Gastrocnemius medialis (tissue), 4 donors: Measurements from ENCODE around the gene TRABD2A. TPM values are rescaled to one million over a fixed set of nuclear protein-coding genes. Genes with fewer than 3 reads are reported as not detected.

ENCODE experiments used
- ATAC-seq, 2 donors: fragments of 150-250 bp; one replicate each; pipeline ENCODE4 v1.9.1; 2016
- DNase-seq, 2 donors: peaks; one replicate each; pipeline ENCODE4 v3.0.0-alpha.2; 2019
- H3K27ac ChIP-seq, 4 donors: fragments of 200-600 bp; sonication (generic); 1 replicate in 1 of 4; 2 replicates in 3 of 4; pipeline ENCODE4 v1.5.1; 2016 to 2018; ENCODE audit warnings: mild to moderate bottlenecking in 2 of 4, moderate library complexity in 1 of 4
- H3K27me3 ChIP-seq, 3 donors: fragments of 200-600 bp; sonication (generic) in 2 of 3; 1 replicate in 1 of 3; 2 replicates in 2 of 3; pipeline versions ENCODE4 v1.5.1 to v1.6.0; 2016 to 2019; ENCODE audit warnings: mild to moderate bottlenecking in 1 of 3, moderate library complexity in 1 of 3
- H3K36me3 ChIP-seq, 2 donors: fragments of 200-600 bp; sonication (generic) in 1 of 2; one replicate each; pipeline ENCODE4 v1.5.1; 2017 to 2018
- H3K4me1 ChIP-seq, 2 donors: fragments of 200-600 bp; sonication (generic) in 1 of 2; one replicate each; pipeline ENCODE4 v1.5.1; 2016 to 2017; ENCODE audit warnings: mild to moderate bottlenecking in 2 of 2
- H3K4me3 ChIP-seq, 4 donors: fragments of 200-600 bp; sonication (generic) in 3 of 4; 1 replicate in 1 of 4; 2 replicates in 3 of 4; pipeline ENCODE4 v1.5.1; 2016 to 2019; ENCODE audit warnings: mild to moderate bottlenecking in 2 of 4
- H3K9me3 ChIP-seq, 3 donors: fragments of 200-600 bp; sonication (generic) in 2 of 3; 1 replicate in 1 of 3; 2 replicates in 2 of 3; pipeline ENCODE4 v1.5.1; 2016 to 2019
- POLR2A ChIP-seq, 2 donors: fragments of 450-650 bp; IDR thresholded peaks; one replicate each; pipeline ENCODE4 v1.6.1; 2017; ENCODE audit warnings: antibody characterized with exemption in 2 of 2, mild to moderate bottlenecking in 2 of 2, moderate library complexity in 2 of 2
- in situ Hi-C, 4 donors: fragments of 200-750 bp; cut with MboI; loops; one replicate each; pipeline versions ENCODE4 v1.15.0 to v1.8.0; 2017; ENCODE audit warnings: low sequenced_read_pairs in 4 of 4
- intact Hi-C: fragments of 100-400 bp; cut with DNase I; formaldehyde crosslinking; loops from one replicate; pipeline ENCODE4 v1.15.1; 2023; ENCODE audit warnings: low total_unique reads
- total RNA-seq, 4 donors: library from RNA; depleted of rRNA; stranded (reverse); fragments of >200 nt; gene quantifications; one replicate each; pipeline versions ENCODE4 v1.1.0 to v1.2.3, GENCODE V29; 2016
- TF ChIP-seq, protein P1 (sequence below), 5 experiments: fragments of 450-650 bp in 3 of 5; fragments of 200-600 bp in 2 of 5; sonication (generic) in 2 of 5; IDR thresholded peaks in 4 of 5; conservative IDR thresholded peaks in 1 of 5; 1 replicate in 4 of 5; 2 replicates in 1 of 5; pipeline ENCODE4 v1.5.1; 2016 to 2019; ENCODE audit warnings: antibody characterized with exemption in 5 of 5, mild to moderate bottlenecking in 3 of 5, moderate library complexity in 3 of 5

The TRABD2A gene
- total RNA-seq, 4 donors from 2014 or later = 0.27 to 0.97 (median 0.64) TPM

DNA sequence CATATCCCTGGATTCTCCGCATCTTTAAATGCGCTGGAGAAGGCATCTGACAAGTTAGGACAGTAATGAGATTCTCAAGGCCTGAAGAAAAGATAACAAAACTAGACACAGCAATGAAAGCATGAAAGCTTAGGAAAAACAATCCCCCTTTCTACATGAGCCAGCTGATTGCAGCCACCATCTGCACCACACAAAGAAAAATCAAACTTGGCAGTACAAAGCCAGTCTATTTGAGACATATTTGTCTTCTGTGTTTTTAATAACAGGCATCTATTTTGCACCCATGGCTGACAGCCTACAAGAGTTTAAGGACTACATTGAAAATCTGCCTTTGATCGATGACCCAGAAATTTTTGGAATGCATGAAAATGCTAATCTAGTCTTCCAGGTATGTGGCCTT is 83.6 kb downstream of the TRABD2A start:
- H3K4me1 ChIP-seq = no peaks in the 10 kb centered on the region
- no peak overlapping the region for H3K27ac ChIP-seq
- H3K4me3 ChIP-seq = no peak overlapping the region
- intact Hi-C loops = no loop called here
- TF ChIP-seq, protein P1, sequence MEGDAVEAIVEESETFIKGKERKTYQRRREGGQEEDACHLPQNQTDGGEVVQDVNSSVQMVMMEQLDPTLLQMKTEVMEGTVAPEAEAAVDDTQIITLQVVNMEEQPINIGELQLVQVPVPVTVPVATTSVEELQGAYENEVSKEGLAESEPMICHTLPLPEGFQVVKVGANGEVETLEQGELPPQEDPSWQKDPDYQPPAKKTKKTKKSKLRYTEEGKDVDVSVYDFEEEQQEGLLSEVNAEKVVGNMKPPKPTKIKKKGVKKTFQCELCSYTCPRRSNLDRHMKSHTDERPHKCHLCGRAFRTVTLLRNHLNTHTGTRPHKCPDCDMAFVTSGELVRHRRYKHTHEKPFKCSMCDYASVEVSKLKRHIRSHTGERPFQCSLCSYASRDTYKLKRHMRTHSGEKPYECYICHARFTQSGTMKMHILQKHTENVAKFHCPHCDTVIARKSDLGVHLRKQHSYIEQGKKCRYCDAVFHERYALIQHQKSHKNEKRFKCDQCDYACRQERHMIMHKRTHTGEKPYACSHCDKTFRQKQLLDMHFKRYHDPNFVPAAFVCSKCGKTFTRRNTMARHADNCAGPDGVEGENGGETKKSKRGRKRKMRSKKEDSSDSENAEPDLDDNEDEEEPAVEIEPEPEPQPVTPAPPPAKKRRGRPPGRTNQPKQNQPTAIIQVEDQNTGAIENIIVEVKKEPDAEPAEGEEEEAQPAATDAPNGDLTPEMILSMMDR (IDR thresholded peaks at IDR 0.05 in 4 of 5, conservative IDR thresholded peaks at IDR 0.05 in 1 of 5) = no peak
- TF ChIP-seq POLR2A (IDR thresholded peaks at IDR 0.05) = no peak
- ATAC-seq (no peak), DNase-seq (no peak)
- no peaks in the 10 kb centered on the region for H3K36me3 ChIP-seq
- H3K9me3 ChIP-seq = no peaks in the 10 kb centered on the region
- in situ Hi-C loops = no loop called here
- no peaks in the 10 kb centered on the region for H3K27me3 ChIP-seq

DNA sequence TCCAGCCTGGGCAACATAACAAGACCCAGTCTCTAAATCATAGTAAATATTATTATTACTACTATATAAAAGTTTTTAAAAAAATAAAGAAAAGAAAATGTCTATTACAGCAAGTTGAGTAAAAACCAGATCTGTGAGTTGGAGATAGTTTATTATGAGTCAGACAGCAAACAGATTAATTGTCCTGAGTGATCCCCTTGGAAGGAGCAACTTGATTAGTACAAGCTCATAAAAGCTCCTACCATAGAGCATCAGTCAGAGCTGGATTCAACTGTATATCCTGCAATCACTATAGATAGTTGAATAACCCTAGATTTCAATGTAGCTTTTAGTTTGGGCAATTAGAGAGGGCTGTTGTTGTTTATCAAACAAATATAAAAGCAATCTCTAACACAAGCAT is 84.1 kb downstream of the TRABD2A start:
- no peak overlapping the region for H3K4me3 ChIP-seq
- no peak overlapping the region for H3K27ac ChIP-seq
- in situ Hi-C loops (no loop called here), intact Hi-C loops (no loop called here)
- ATAC-seq (no peak), DNase-seq (no peak)
- TF ChIP-seq, protein P1 (IDR thresholded peaks at IDR 0.05 in 4 of 5, conservative IDR thresholded peaks at IDR 0.05 in 1 of 5) = no peak
- TF ChIP-seq POLR2A (IDR thresholded peaks at IDR 0.05) = no peak
- no peaks in the 10 kb centered on the region for H3K27me3 ChIP-seq
- H3K36me3 ChIP-seq = no peaks in the 10 kb centered on the region
- H3K9me3 ChIP-seq = no peaks in the 10 kb centered on the region
- H3K4me1 ChIP-seq = no peaks in the 10 kb centered on the region

DNA sequence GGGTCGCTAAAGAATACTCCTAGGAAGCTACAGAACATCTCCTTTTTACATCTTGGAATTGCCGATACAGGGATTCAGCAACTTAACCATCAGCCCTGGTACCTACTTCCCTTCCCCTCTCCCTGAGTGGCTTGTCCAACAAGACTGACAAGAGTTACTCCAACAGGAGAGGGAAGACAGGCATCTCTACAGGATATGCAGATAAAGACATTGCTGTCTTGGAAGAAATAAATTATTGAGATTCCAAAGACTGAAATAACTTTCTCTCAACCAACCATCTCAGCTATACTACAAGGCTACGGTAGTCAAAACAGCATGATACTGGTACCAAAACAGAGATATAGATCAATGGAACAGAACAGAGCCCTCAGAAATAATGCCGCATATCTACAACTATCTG is 87.2 kb downstream of the TRABD2A start:
- TF ChIP-seq, protein P1 (IDR thresholded peaks at IDR 0.05 in 4 of 5, conservative IDR thresholded peaks at IDR 0.05 in 1 of 5) = no peak
- no peak for TF ChIP-seq POLR2A (IDR thresholded peaks at IDR 0.05)
- Histone ChIP-seq H3K4me1 (no peaks in the 10 kb centered on the region), H3K4me3 (no peak overlapping the region), H3K9me3 (no peaks in the 10 kb centered on the region), H3K27me3 (no peaks in the 10 kb centered on the region), H3K27ac (no peak overlapping the region), H3K36me3 (no peaks in the 10 kb centered on the region)
- in situ Hi-C loops = no loop called here
- ATAC-seq (no peak), DNase-seq (no peak)
- intact Hi-C loops = no loop called here

DNA sequence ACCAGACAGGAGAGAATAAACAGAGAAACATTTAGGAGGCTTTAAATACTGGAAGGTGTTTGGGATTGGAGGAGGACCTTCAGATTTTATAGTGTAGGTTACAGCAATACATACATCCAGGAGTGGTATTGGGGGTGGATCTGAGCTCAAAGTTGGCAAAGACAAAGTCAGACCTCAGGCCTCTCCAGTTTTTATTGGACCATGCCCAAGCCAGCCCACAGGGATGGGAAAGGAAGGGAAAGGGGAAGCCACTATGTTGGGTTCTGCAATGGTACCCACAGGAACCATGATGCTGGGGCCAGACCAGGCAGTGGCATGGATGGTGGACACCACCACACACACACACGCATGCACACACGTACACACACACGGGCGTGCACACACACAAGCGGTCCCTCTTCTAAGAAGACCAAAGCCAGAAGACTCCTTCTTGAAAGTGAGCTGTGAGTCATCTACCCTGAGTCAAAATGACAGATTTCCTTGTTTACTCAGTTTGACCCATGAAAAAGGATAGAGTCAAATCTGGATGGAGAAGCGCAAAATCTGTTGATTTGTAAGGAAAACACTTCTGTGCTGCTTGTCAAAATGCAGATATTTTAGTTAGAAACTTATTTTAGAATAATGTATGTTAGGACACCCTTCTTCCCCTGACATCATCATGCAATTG is 87.9 kb downstream of the TRABD2A start:
- Histone ChIP-seq H3K9me3 (no peaks in the 10 kb centered on the region), H3K27ac (no peak overlapping the region), H3K4me3 (no peak overlapping the region), H3K4me1 (no peaks in the 10 kb centered on the region), H3K36me3 (no peaks in the 10 kb centered on the region), H3K27me3 (no peaks in the 10 kb centered on the region)
- ATAC-seq (no peak), DNase-seq (no peak)
- TF ChIP-seq, protein P1 (IDR thresholded peaks at IDR 0.05 in 4 of 5, conservative IDR thresholded peaks at IDR 0.05 in 1 of 5) = no peak
- no peak for TF ChIP-seq POLR2A (IDR thresholded peaks at IDR 0.05)
- in situ Hi-C loops = no loop called here
- intact Hi-C loops = no loop called here

DNA sequence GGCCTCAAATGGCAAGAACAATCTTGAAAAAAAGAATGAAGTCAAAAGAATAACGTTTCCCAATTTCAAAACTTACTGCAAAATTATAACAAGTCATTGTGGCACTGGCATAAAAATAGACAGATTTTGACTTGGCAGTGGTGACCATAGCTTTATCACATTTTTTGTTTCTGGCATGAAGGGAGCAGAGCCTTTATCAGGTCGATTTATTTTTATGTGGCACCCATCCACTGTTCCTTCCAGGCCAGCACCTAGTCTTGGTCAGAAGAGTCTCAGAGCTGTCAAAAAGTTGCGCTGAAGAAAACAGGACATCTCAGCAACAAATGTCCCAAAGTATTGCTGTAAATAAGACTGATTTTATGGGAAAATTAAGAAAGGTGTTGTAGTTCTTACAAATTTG is 92.4 kb downstream of the TRABD2A start:
- H3K36me3 ChIP-seq = no peaks in the 10 kb centered on the region
- DNase-seq = no peak
- H3K4me3 ChIP-seq = no peak overlapping the region
- intact Hi-C loops (no loop called here), in situ Hi-C loops (no loop called here)
- no peak for ATAC-seq
- no peaks in the 10 kb centered on the region for H3K4me1 ChIP-seq
- H3K27ac ChIP-seq = no peak overlapping the region
- no peaks in the 10 kb centered on the region for H3K27me3 ChIP-seq
- no peak for TF ChIP-seq POLR2A (IDR thresholded peaks at IDR 0.05)
- TF ChIP-seq, protein P1 (IDR thresholded peaks at IDR 0.05 in 4 of 5, conservative IDR thresholded peaks at IDR 0.05 in 1 of 5) = no peak
- no peaks in the 10 kb centered on the region for H3K9me3 ChIP-seq
